Measurements from ENCODE around the gene ARL15. TPM values are rescaled to one million over a fixed set of nuclear protein-coding genes. Genes with fewer than 3 reads are reported as not detected.

Gene ARL15
- total and polyA plus RNA-seq, 8 donors: 20.2 to 27.7 (median 25.1) TPM

DNA sequence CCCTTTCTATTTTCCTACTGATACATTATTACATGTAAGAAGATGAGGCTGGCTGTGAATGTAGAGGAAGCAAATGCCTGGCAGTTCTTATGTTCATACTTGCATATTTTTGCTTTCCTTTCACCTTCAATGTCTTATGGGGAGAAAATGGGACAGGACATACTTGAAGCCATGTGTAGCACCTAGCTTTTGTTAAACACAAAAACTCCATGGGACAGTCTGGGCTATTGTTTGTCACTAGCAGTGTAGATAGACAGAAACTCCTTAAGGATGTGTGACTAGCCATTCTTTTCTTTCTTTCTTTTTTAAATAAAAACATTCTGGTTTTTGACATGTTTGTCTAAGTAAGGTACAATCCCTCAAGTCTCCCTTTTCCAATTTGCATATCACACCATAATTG, 122.7 kb downstream of the ARL15 start:
- Histone ChIP-seq H3K9me3 (no peaks in the 10 kb centered on the region), H3K4me3 (no peak overlapping the region), H3K4me1 (no peaks in the 10 kb centered on the region), H3K36me3 (no peaks in the 10 kb centered on the region), H3K27ac (no peak overlapping the region), H3K27me3 (no peaks in the 10 kb centered on the region)
- TF ChIP-seq, protein P1, sequence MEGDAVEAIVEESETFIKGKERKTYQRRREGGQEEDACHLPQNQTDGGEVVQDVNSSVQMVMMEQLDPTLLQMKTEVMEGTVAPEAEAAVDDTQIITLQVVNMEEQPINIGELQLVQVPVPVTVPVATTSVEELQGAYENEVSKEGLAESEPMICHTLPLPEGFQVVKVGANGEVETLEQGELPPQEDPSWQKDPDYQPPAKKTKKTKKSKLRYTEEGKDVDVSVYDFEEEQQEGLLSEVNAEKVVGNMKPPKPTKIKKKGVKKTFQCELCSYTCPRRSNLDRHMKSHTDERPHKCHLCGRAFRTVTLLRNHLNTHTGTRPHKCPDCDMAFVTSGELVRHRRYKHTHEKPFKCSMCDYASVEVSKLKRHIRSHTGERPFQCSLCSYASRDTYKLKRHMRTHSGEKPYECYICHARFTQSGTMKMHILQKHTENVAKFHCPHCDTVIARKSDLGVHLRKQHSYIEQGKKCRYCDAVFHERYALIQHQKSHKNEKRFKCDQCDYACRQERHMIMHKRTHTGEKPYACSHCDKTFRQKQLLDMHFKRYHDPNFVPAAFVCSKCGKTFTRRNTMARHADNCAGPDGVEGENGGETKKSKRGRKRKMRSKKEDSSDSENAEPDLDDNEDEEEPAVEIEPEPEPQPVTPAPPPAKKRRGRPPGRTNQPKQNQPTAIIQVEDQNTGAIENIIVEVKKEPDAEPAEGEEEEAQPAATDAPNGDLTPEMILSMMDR (IDR thresholded peaks at IDR 0.05): no peak
- ATAC-seq (no peak), DNase-seq (no peak)
- intact Hi-C loops (cut with DNase I): no loop called here

- no peak overlapping the region for H3K4me3 ChIP-seq
- intact Hi-C loops (cut with DNase I): no loop called here
- H3K27me3 ChIP-seq: no peaks in the 10 kb centered on the region
- DNase-seq (no peak), ATAC-seq (no peak)
- no peak overlapping the region for H3K27ac ChIP-seq
- TF ChIP-seq, protein P1 (IDR thresholded peaks at IDR 0.05): no peak
- no peaks in the 10 kb centered on the region for H3K36me3 ChIP-seq
- H3K9me3 ChIP-seq: no peaks in the 10 kb centered on the region
- no peaks in the 10 kb centered on the region for H3K4me1 ChIP-seq
These were observed 123.4 kb downstream of the ARL15 start for GRCh38 chr5:54186912-54187445.

DNA sequence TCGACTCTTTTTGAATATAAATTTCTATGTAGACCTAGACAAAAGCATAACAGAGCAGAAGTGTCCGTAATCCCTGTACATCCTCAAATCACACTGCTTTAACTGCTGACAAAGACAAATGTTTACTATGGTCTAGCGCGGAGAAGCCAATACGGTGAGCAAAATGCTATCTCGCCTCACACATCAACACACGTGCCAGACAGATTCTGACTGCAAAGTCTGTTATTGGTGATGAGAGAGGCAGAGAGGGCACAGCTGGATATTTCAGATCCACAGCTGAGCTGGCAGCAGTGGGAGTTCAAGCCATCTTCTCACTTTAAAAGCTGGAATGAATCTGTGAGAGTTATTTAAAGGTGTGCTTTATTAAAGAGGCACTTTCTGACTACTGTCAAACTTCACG, 124.3 kb downstream of the ARL15 start:
- Histone ChIP-seq H3K27me3 (no peaks in the 10 kb centered on the region), H3K9me3 (no peaks in the 10 kb centered on the region), H3K27ac (no peak overlapping the region), H3K36me3 (no peaks in the 10 kb centered on the region), H3K4me3 (no peak overlapping the region), H3K4me1 (no peaks in the 10 kb centered on the region)
- intact Hi-C loops (cut with DNase I): no loop called here
- ATAC-seq (no peak), DNase-seq (no peak)
- TF ChIP-seq, protein P1 (IDR thresholded peaks at IDR 0.05): no peak

DNA sequence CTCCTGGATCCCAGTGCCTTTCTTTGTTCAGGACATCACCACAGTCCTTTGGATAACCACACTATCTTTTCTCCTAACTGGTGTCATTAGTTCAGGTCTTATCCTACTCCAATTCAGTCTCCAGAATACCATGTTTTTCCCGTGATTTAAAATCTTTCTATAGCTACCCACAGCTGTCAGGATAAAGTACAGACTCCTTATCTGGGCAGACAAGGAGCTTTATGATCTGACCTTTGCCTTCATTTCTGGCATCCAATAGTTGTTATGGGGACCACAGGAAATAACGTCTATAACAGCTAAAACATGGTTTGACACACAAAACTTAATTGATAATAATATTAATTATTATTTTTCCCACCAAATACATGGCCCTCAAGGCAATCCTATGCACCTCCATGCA, 125.6 kb downstream of the ARL15 start:
- H3K36me3 ChIP-seq: no peaks in the 10 kb centered on the region
- ATAC-seq (no peak), DNase-seq (no peak)
- H3K27me3 ChIP-seq: no peaks in the 10 kb centered on the region
- H3K4me1 ChIP-seq: no peaks in the 10 kb centered on the region
- H3K9me3 ChIP-seq: no peaks in the 10 kb centered on the region
- no peak overlapping the region for H3K4me3 ChIP-seq
- no peak overlapping the region for H3K27ac ChIP-seq
- intact Hi-C loops (cut with DNase I): no loop called here
- TF ChIP-seq, protein P1 (IDR thresholded peaks at IDR 0.05): no peak

DNA sequence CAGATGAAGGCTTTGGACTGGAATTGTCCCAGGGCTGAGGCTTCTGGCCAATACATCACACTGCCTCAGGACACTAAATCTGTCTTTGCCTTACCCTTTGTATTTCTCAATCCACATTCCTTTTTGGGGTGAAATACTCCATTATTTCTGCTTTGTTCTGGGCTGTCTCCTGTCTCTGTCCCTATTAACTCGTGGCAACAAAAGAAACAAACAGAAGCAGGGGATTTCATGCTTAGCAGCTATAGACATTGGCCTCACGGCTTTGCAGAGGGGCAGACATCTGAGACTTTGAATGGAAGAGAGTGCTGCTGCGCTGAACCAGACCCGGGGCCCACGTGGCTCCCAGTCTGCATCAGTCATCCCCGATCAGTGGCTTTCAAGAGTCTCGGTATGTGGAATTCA, 129.7 kb downstream of the ARL15 start:
- no peaks in the 10 kb centered on the region for H3K36me3 ChIP-seq
- H3K27ac ChIP-seq: no peak overlapping the region
- intact Hi-C loops (cut with DNase I): no loop called here
- no peak overlapping the region for H3K4me3 ChIP-seq
- no peaks in the 10 kb centered on the region for H3K9me3 ChIP-seq
- DNase-seq (no peak), ATAC-seq (no peak)
- no peaks in the 10 kb centered on the region for H3K27me3 ChIP-seq
- H3K4me1 ChIP-seq: no peaks in the 10 kb centered on the region
- TF ChIP-seq, protein P1 (IDR thresholded peaks at IDR 0.05): no peak
